HFFc6 (cell line): Measurements from ENCODE around the gene VDAC2. TPM values are rescaled to one million over a fixed set of nuclear protein-coding genes. Genes with fewer than 3 reads are reported as not detected.
A peak's percentile ranks its signal among the peaks of the same experiment; 100 is the strongest.

Source experiments
- DNase-seq: peaks from one replicate; pipeline ENCODE4 v3.0.0-alpha.2; 2018
- H3K27ac Mint-ChIP-seq: 2 replicates; pipeline ENCODE4 v1.8.0; 2020; ENCODE audit warnings: mild to moderate bottlenecking, mixed read lengths
- H3K27me3 Mint-ChIP-seq: 2 replicates; pipeline ENCODE4 v1.8.0; 2021; ENCODE audit warnings: mild to moderate bottlenecking, moderate library complexity, mixed read lengths; ENCODE audit not compliant: insufficient read depth
- H3K36me3 Mint-ChIP-seq: 2 replicates; pipeline ENCODE4 v1.8.0; 2021; ENCODE audit warnings: low read depth, mixed read lengths
- H3K4me1 Mint-ChIP-seq: 2 replicates; pipeline ENCODE4 v1.8.0; 2020; ENCODE audit warnings: low read depth, mixed read lengths
- H3K4me3 Mint-ChIP-seq: 2 replicates; pipeline ENCODE4 v1.8.0; 2020; ENCODE audit warnings: mild to moderate bottlenecking, moderate library complexity, mixed read lengths
- H3K9me3 Mint-ChIP-seq: 2 replicates; pipeline ENCODE4 v1.8.0; 2020; ENCODE audit warnings: mild to moderate bottlenecking, mixed read lengths
- total RNA-seq, 6 experiments: library from RNA; stranded (reverse); fragmentation: NEBNext Ultra II Directional; extraction: Animal tissue kit (Norgen Biotek cat#: 25700); gene quantifications; 2 replicates in 1 of 6; 3 replicates in 5 of 6; pipeline ENCODE4 v1.2.3, GENCODE V29; 2021
- TF ChIP-seq, protein P1 (sequence below): fragments of 200-600 bp; sonication (generic); IDR thresholded peaks from 2 replicates; pipeline ENCODE4 v1.5.0; 2021; ENCODE audit warnings: antibody characterized with exemption, mild to moderate bottlenecking

The VDAC2 gene
- total RNA-seq, 6 experiments from 2014 or later = 213 to 248 (median 223) TPM

DNA sequence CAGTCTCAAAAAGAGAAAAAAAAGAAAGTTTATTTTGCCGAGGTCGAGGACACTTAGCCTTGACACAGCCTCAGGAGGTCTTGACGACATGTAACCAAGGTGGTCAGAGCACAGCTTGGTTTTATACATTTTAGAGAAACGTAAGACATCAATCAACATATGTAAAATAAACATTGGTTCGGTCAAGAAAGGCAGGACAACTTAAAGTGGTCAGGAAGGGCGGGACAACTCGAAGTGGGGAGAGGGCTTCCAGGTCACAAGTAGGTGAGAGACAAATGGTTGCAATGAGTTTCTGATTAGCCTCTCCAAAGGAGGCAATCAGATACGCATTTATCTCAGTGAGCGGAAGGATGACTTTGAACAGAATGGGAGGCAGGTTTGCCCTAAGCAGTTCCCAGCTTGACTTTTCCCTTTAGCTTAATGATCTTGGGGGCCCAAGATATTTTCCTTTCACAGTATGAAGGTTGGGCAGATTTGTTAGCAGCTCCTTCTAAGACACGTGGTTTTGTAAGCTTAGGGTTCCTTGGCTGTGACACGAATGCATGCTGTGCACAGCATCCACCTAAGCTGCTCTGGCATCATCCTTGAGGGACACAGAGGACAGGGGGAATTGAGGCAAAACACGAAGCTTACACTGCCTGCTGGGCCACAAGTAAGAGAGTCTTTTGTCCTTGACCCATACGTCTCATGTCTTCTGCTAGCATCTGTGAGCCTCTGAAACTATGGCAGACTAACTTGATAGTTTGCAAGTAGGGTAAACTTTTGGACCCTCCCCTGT, 3.3 kb upstream of the VDAC2 start:
- Mint-ChIP-seq H3K27ac (no peak overlapping the region), H3K4me3 (no peak overlapping the region)
- TF ChIP-seq, protein P1, sequence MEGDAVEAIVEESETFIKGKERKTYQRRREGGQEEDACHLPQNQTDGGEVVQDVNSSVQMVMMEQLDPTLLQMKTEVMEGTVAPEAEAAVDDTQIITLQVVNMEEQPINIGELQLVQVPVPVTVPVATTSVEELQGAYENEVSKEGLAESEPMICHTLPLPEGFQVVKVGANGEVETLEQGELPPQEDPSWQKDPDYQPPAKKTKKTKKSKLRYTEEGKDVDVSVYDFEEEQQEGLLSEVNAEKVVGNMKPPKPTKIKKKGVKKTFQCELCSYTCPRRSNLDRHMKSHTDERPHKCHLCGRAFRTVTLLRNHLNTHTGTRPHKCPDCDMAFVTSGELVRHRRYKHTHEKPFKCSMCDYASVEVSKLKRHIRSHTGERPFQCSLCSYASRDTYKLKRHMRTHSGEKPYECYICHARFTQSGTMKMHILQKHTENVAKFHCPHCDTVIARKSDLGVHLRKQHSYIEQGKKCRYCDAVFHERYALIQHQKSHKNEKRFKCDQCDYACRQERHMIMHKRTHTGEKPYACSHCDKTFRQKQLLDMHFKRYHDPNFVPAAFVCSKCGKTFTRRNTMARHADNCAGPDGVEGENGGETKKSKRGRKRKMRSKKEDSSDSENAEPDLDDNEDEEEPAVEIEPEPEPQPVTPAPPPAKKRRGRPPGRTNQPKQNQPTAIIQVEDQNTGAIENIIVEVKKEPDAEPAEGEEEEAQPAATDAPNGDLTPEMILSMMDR = no peak

DNA sequence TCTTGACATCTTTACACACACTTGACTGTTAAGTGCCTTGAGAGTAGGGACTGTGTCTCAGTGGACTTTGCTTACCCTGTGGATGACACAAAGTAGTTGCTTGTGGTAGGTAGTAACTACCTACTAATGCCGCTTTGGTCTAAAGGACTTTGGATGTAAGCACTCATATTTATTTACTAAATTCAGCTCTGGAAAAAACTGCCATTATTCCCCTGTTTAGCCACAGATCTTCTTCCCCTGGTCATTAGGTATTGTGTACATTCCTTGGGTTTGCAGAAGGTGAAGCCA, 2.8 kb upstream of the VDAC2 start:
- H3K9me3 Mint-ChIP-seq = no peaks in the 10 kb centered on the region
- H3K27me3 Mint-ChIP-seq = peaks cover 6% of the 10 kb centered on the region
- DNase-seq = no peak
- peaks cover 18% of the 10 kb centered on the region for H3K36me3 Mint-ChIP-seq
- peak overlapping the region; percentile 88 for H3K27ac Mint-ChIP-seq
- peaks cover 64% of the 10 kb centered on the region for H3K4me1 Mint-ChIP-seq
- TF ChIP-seq, protein P1 = no peak
- H3K4me3 Mint-ChIP-seq = 0 out of 2 replicates have a peak overlapping the region, but pooled peaks have one; percentile 71

More for the DNA sequence above, 3.3 kb upstream of the VDAC2 start:
- peaks cover 2% of the 10 kb centered on the region for H3K27me3 Mint-ChIP-seq
- H3K36me3 Mint-ChIP-seq = peaks cover 13% of the 10 kb centered on the region
- DNase-seq = no peak
- H3K9me3 Mint-ChIP-seq = no peaks in the 10 kb centered on the region
- peaks cover 64% of the 10 kb centered on the region for H3K4me1 Mint-ChIP-seq

DNA sequence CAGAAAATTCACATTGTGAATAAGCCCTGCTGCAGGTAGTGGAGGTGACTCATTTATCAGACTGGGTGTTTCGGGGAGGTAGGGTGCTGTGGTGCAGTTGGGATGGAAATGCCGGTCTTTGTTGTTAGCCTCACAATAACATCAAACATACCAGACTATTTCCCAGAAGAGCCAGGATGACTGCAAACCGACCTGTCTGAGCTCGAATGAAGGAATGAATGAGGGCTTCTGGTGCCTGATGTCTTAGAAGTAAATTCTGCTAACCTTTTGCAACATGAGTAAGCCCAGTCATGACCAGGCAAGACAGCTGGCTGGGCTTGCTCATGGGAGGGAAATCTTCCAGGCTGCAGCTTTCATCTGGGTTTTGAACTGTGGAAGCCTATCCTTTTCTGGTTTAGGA, 2.4 kb upstream of the VDAC2 start:
- Mint-ChIP-seq H3K36me3 (peaks cover 20% of the 10 kb centered on the region), H3K27ac (peak overlapping the region; percentile 88), H3K9me3 (no peaks in the 10 kb centered on the region), H3K27me3 (peaks cover 6% of the 10 kb centered on the region), H3K4me1 (peaks cover 62% of the 10 kb centered on the region), H3K4me3 (peak overlapping the region; percentile 71)
- TF ChIP-seq, protein P1 = no peak
- peak; percentile 72 for DNase-seq

DNA sequence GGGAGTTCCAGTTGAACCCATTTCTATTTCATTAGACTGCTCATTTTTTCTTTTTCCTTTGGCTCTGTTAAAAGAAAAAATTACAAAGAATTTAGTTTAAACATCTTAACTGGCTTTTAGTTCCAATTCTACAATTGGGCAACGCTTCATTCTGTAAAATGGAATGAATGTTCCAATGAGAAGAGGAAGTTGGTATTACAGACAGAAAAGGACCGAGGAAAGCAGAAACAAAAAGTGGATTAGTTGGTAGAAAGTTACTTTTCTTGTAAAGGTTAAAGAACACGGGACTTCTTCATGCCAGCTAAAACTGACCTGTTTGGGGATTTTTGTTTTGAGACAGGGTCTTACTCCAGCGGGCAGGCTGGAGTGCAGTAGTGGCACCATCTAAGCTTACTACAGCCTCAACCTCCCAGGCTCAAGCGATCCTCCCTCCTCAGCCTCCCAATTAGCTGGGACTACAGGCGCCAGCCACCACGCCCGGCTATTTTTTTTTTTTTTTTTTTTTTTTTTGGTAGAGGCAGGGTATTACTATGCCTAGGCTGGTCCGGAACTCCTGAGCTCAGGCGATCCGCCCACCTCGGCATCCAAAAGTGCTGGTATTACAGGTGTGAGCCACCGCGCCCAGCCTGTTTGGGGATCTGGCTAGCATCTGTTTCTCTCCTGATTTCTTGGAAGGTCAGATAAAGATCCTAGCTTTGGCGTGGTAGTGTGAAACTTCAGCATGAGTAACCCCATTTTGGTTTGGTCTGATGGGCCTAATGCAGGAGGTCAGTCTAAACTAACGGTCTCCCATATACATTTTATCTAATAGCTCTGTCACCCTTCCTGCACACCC, 1.3 kb upstream of the VDAC2 start:
- Mint-ChIP-seq H3K36me3 (peaks cover 27% of the 10 kb centered on the region), H3K4me3 (peak overlapping the region; percentile 99), H3K27ac (peak overlapping the region; percentile 100), H3K27me3 (peaks cover 6% of the 10 kb centered on the region), H3K4me1 (peaks cover 65% of the 10 kb centered on the region), H3K9me3 (no peaks in the 10 kb centered on the region)
- DNase-seq = no peak
- TF ChIP-seq, protein P1 = no peak

DNA sequence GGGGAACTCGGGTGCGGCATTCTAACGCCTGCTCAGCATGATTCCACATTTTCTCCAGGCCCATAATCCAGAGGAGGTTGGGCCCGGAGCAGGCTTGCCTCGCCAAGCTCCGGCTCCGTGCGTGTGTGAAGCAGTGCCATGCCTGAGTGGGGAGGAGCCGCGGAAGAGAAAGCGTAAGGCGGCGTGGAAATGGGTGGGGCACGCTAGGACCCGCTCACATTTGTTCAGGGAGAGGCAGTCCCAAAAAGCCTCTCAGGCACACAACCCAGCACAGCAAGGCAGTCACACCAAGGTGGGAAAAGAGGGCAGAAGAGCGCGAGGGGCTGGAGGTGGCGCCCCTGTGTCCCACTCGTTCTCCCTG, 695 bp upstream of the VDAC2 start:
- H3K27ac Mint-ChIP-seq = peak overlapping the region; percentile 100
- H3K4me3 Mint-ChIP-seq = peak overlapping the region; percentile 99
- H3K9me3 Mint-ChIP-seq = no peaks in the 10 kb centered on the region
- DNase-seq = peak; percentile 35
- TF ChIP-seq, protein P1 = no peak
- peaks cover 63% of the 10 kb centered on the region for H3K4me1 Mint-ChIP-seq
- peaks cover 33% of the 10 kb centered on the region for H3K36me3 Mint-ChIP-seq
- H3K27me3 Mint-ChIP-seq = peaks cover 6% of the 10 kb centered on the region
